Thymus (tissue), 11 donors: ENCODE results near the gene ASGR2. TPM values are rescaled to one million over a fixed set of nuclear protein-coding genes. Genes with fewer than 3 reads are reported as not detected.

Experiments used
- DNase-seq, 9 donors: peaks; one replicate each; pipeline ENCODE4 v3.0.0-alpha.2; 2013; ENCODE audit warnings: low spot score in 9 of 9, low read depth in 6 of 9, missing footprints in 1 of 9
- H3K27ac ChIP-seq, 2 donors: one replicate each; pipeline ENCODE4 v1.5.1; 2013; ENCODE audit warnings: control low read depth in 1 of 2, low read depth in 1 of 2, low read length in 1 of 2, mild to moderate bottlenecking in 1 of 2, moderate library complexity in 1 of 2
- H3K27me3 ChIP-seq, 2 donors: one replicate each; pipeline ENCODE4 v1.5.1; 2013; ENCODE audit warnings: low read length in 1 of 2; ENCODE audit not compliant: control insufficient read depth in 2 of 2, insufficient read depth in 1 of 2
- H3K36me3 ChIP-seq, 2 donors: one replicate each; pipeline ENCODE4 v1.5.1; 2013; ENCODE audit warnings: low read length in 1 of 2, mild to moderate bottlenecking in 1 of 2, moderate library complexity in 1 of 2; ENCODE audit not compliant: control insufficient read depth in 2 of 2, insufficient read depth in 2 of 2
- H3K4me1 ChIP-seq, 2 donors: one replicate each; pipeline ENCODE4 v1.5.1; 2013; ENCODE audit warnings: low read length in 2 of 2; ENCODE audit not compliant: control insufficient read depth in 2 of 2, insufficient read depth in 2 of 2
- H3K4me3 ChIP-seq, 2 donors: one replicate each; pipeline ENCODE4 v1.5.1; 2013; ENCODE audit warnings: low read length in 2 of 2, control low read depth in 1 of 2, mild to moderate bottlenecking in 1 of 2
- H3K9me3 ChIP-seq, 2 donors: one replicate each; pipeline ENCODE4 v1.5.1; 2013; ENCODE audit warnings: low read length in 1 of 2, mild to moderate bottlenecking in 1 of 2; ENCODE audit not compliant: control insufficient read depth in 2 of 2, insufficient read depth in 1 of 2
- WGBS: extraction: QIAGEN DNeasy Blood & Tissue Kit; methylation state at CpG from one replicate; pipeline ENCODE4 v1.1.7; 2013; 5-methylcytosine and 5-hydroxymethylcytosine counted together
- polyA plus RNA-seq: library from polyadenylated mRNA; stranded (reverse); fragments of 200-250 nt; gene quantifications from one replicate; pipeline ENCODE4 v1.2.3, GENCODE V29; 2013
- total RNA-seq: library from RNA; stranded (reverse); fragments of 120-200 nt; gene quantifications from one replicate; pipeline ENCODE4 v1.2.4, GENCODE V29; 2013
- donor health status: healthy.

The ASGR2 gene
- total and polyA plus RNA-seq, 2 donors: 0.85 to 4.7 TPM

DNA sequence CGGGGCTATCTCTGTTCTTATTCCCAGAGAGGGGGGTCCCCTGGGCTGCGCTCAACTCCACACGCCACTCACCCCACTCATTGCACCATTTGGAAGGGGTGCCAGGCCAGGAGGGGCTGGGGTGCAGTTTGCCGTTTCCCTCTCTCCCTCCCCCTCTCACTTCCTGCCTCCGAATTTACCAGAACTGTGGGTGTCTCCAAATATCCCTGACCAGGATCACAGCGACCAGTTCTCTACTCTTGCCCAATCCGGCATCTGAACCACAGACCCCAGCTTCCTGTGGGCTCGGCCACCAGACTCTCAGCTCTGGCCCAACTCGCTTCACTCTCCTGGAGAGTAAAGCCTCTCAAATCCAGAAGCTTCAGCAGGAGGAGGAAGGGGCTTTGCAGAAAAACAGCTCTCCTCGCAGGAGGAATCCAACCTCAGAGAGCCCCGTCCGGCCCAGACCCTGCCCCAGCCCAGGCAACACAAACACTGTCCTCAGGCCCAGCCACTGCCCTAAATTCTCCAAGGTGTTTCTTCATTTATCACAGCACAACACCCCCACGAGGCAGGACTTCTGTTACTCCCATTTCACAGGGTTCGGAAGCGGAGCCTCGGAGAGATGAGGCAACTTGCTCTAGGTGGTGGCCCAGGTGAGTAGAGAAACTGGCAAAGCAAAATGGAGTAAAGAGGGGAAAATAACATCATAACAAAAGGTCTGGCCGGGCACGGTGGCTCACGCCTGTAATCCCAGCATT lies 423 bp upstream of the ASGR2 start:
- WGBS: 59% methylated on average over 19 of the region's 19 CpGs
- peaks cover 0 to 5% of the 10 kb centered on the region in 2 donors for H3K27me3 ChIP-seq
- no peaks in the 10 kb centered on the region for H3K36me3 ChIP-seq
- DNase-seq: no peak
- H3K4me3 ChIP-seq: no peak overlapping the region
- H3K27ac ChIP-seq: no peak overlapping the region
- no peaks in the 10 kb centered on the region for H3K9me3 ChIP-seq
- H3K4me1 ChIP-seq: no peaks in the 10 kb centered on the region

DNA sequence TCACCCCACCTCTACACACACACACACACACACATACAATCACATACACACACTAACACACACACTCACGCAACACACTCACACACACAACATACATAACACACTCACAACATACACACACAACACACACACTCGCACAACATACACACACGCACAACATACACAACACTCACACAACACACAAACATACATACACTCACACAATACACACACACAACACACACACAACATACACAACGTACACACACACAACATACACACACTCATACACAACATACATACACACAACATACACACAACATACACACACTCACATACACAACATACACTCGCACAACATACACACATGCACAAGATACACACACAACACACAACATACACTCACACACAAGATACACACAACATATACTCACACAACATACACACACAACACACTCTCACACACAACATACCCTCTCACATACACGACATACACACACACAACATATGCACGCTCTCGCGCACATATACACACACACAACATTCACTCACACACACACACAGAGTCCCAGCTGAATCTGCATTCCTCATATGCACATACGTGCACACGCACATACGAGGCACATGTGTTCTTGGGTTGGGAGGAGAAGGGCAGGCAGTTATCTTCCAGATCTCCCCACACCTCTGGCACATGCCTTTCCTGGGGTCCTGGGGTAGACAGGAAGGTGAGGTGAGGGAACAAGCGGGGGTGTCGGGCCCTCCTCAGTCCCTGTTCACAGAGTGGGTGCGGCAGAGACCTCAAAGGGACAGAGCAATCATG lies 1.1 kb downstream of the ASGR2 start:
- H3K9me3 ChIP-seq: no peaks in the 10 kb centered on the region
- no peaks in the 10 kb centered on the region for H3K4me1 ChIP-seq
- WGBS: 96% methylated on average over 15 of the region's 15 CpGs
- no peak overlapping the region for H3K4me3 ChIP-seq
- H3K36me3 ChIP-seq: no peaks in the 10 kb centered on the region
- H3K27ac ChIP-seq: no peak overlapping the region
- DNase-seq: no peak
- H3K27me3 ChIP-seq: peaks cover 0 to 2% of the 10 kb centered on the region in 2 donors

DNA sequence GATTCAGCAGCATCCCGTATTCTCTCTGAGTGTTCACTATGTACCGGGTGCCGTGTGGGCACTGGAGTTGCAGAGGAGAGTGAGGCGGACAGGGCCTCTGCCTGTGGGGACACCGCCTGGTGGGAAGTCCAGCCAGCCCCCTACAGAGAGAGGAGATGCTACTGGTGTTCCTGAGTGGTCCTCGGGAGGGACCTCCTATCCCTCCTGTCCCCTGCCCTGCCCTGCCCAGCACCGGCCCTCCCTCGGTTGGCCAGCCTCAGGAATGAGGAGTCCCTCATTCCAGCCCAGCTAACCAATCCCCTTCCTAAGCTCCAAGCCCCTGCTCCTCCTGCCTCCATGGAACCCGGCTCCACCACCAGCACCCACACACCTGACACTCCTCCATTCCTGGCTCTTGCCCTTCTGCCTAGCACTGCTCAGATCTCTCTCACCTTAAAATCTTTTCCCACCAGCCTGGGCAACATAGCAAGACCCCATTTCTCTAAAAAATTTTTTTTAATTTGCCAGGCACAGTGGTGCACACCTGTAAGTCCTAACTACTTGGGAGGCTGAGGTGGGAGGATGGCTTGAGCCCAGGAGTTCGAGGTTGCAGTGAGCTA lies 2.0 kb downstream of the ASGR2 start:
- DNase-seq: no peak
- Histone ChIP-seq H3K4me3 (no peak overlapping the region), H3K36me3 (no peaks in the 10 kb centered on the region), H3K4me1 (no peaks in the 10 kb centered on the region), H3K9me3 (no peaks in the 10 kb centered on the region), H3K27ac (no peak overlapping the region), H3K27me3 (peaks cover 0 to 2% of the 10 kb centered on the region in 2 donors)
- 91% methylated on average over 10 of the region's 10 CpGs for WGBS

DNA sequence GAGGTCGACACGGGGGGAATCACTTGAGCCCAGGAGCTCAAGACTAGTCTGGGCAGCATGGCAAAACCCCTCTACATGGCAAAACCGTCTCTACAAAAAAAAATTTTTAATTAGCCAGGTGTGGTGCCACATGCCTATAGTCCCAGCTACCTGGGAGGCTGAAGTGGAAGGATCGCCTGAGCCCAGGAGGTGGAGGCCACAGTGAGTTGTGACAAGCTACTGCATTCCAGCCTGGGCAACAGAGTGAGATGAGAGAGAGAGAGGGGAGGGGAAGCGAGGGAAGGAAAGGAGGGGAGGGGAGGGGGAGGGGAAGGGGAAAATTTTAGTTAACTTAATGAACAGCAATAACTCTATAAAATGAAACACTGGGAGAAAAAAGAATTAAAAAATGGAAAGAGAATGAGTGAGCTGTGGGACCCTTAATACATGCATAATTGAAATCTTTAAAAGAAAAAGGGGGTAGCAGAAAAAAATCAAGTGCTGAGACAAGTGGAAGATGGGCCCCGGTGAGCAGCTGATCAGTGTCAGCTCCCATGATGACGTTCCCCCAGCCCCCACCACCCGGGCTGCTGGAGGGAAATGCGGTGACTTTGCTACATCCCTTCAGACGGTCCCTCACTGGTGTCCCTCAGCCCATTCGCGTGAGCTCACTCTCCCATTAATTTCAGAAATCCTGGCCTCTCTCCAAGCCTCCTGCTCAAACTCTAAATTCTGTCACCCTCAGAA lies 2.7 kb downstream of the ASGR2 start:
- no peak for DNase-seq
- H3K4me3 ChIP-seq: no peak overlapping the region
- H3K27ac ChIP-seq: no peak overlapping the region
- no peaks in the 10 kb centered on the region for H3K4me1 ChIP-seq
- WGBS: 74% methylated on average over 11 of the region's 12 CpGs
- H3K27me3 ChIP-seq: peaks cover 0 to 2% of the 10 kb centered on the region in 2 donors
- H3K9me3 ChIP-seq: no peaks in the 10 kb centered on the region
- H3K36me3 ChIP-seq: no peaks in the 10 kb centered on the region

DNA sequence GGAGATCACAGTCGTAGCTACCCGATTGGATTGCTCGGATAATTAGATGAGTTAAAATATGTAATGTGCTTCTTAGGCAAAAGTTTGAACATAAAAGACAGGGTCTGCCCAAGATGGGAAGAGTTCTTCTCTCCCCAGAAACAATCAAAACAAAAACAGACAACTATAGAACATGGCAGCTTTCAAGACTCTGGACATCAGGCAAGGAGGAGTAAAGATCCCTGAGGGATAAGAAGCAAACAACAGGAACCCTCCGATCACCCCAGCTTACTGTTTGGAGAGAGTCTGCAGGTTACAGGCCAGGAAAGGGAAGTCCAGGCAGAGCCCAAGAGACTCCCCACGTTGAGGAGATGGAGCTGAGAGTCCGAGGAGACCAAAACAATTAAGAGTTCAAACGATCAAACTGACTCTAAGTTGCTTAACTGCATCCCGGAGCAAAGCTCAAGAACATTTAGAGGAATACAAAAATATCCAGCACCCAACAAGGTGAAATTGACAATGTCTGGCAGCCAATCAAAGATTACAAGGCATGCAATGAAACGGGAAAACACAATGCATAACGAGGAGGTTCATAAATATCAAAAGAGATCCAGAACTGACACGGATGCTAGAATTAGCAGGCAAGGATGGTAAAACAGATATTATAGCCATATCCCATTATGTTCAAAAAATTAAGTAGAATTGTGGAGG lies 3.9 kb downstream of the ASGR2 start:
- no peak overlapping the region for H3K4me3 ChIP-seq
- H3K27me3 ChIP-seq: peaks cover 0 to 2% of the 10 kb centered on the region in 2 donors
- no peaks in the 10 kb centered on the region for H3K9me3 ChIP-seq
- H3K4me1 ChIP-seq: no peaks in the 10 kb centered on the region
- WGBS: 70% methylated on average over 11 of the region's 11 CpGs
- DNase-seq: no peak
- no peak overlapping the region for H3K27ac ChIP-seq
- H3K36me3 ChIP-seq: no peaks in the 10 kb centered on the region

DNA sequence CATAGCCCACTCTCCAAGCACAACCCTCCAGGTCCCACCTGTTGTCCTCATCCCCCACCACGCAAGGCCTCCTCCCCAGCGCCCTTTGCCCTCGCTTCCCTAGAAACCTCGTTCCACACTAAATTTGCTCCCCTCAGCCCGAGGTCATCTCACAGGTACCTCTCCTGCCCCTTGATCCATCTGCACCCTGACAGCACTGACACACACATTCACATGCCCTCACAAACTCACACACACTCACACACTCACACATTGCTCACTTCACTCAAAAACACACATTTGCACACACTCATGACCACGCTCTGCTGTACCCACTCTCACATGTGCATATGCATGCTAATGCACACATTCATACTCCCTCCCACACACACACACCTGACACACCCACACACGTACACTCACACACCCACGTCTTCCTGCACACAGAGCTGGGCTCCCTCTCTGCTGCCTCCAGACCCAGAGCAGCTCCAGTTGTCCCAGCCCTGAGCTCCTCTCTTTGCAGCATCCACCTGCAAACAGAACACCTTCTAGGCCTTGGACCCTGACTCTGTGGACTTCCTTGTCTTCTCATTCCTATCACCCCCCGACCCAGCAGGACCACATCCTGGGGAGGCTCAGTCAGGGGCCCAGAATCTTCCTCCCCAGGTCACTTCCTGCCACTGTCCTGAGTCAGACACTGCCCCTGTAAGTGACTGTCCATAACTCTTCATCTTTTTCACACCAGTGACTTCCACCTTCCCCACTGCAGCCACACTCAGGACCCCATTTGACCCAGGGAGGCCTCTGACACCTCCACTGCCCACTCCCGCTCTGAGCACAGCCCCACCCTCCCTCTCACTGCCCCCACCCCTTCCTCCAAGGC lies 4.9 kb downstream of the ASGR2 start:
- Histone ChIP-seq H3K9me3 (no peaks in the 10 kb centered on the region), H3K4me1 (no peaks in the 10 kb centered on the region), H3K27ac (no peak overlapping the region), H3K27me3 (no peaks in the 10 kb centered on the region), H3K4me3 (no peak overlapping the region), H3K36me3 (no peaks in the 10 kb centered on the region)
- no peak for DNase-seq
- WGBS: 89% methylated on average over 10 of the region's 10 CpGs

DNA sequence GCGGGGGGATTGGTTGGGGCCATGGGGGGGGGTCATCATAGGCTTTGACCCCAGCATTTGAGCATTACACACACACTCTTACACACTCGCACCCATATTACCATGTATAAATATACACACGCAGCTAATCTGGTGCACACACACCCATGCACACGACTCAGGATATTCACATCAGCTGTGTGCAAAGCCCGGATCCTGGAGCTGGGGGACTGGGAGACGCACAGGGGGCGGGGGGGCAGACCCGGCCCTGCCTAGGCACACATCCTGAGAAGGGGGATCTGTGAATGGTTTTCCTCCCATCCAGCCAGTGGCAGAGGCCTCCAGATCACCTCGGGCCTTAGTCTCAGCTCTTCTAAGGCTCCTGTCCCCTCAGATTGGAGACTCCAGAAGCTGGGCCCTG lies 5.6 kb downstream of the ASGR2 start:
- Histone ChIP-seq H3K27me3 (no peaks in the 10 kb centered on the region), H3K36me3 (no peaks in the 10 kb centered on the region), H3K4me1 (no peaks in the 10 kb centered on the region), H3K9me3 (no peaks in the 10 kb centered on the region), H3K27ac (no peak overlapping the region), H3K4me3 (no peak overlapping the region)
- WGBS: 94% methylated on average over 9 of the region's 9 CpGs
- no peak for DNase-seq

DNA sequence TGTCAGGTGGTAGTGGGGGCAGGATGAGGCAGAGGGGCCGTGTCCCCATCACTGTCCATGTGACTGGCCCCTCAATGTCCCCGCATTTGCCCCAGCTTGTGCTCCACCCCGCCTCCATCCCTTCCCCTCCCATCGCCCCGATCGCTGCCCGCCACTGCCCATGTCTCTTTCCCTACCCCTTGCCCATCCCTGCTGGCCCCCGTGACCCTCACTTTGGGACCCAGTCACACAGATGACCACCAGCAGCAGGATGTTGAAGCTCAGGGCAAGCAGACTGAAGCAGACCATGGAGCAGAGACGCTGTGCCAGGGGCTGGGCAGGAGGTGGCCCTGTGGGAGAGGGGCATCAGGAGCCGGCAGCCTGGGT lies 6.1 kb downstream of the ASGR2 start:
- Histone ChIP-seq H3K36me3 (no peaks in the 10 kb centered on the region), H3K4me1 (no peaks in the 10 kb centered on the region), H3K9me3 (no peaks in the 10 kb centered on the region), H3K27ac (no peak overlapping the region), H3K27me3 (no peaks in the 10 kb centered on the region), H3K4me3 (no peak overlapping the region)
- no peak for DNase-seq
- 90% methylated on average over 10 of the region's 10 CpGs for WGBS
